ENCODE measurements around the gene BNIP1.

Gene BNIP1

DNA sequence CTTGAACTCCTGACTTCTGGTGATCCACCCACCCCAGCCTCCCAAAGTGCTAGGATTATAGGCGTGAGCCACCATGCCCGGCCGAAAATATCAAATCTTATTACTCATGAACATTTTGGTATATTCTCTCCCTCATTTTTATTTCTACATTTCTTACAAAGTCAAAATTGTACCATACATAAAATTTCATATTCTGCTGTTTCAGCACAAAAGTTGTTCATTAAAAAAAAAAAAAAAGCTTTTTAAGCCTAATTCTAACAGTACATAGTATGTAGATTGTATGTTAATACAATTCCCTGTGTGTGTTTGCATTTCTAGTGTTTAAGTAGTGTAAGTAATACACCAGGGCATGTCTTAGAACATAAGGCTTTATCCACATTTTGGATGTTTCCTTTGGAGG is 14.9 kb downstream of the BNIP1 start:
- H3K9ac ChIP-seq (ENCODE audit: low read length): no peak overlapping the region
- no peak overlapping the region for H3K23ac ChIP-seq (ENCODE audit: low read length in 2 of 2)
- H2BK120ac ChIP-seq (ENCODE audit: low read depth, low read length): no peak overlapping the region
- no peak overlapping the region for H3K27ac ChIP-seq (ENCODE audit: low read length, poor library complexity, severe bottlenecking)
- peaks cover 62 to 82% of the 10 kb centered on the region in 2 experiments for H3K36me3 ChIP-seq (ENCODE audit: control insufficient read depth in 1 of 2, insufficient read depth in 2 of 2, low read depth in 1 of 2, low read length in 2 of 2)
- no peak overlapping the region for H3K4me3 ChIP-seq (ENCODE audit: insufficient read depth in 1 of 2, low read depth in 1 of 2, low read length in 2 of 2)
- H3K4me2 ChIP-seq (ENCODE audit: low read length, poor library complexity, severe bottlenecking): no peak overlapping the region
- peaks cover 10% of the 10 kb centered on the region for H3K79me1 ChIP-seq (replicated peaks; ENCODE audit: low read length, poor library complexity, severe bottlenecking)
- no peak overlapping the region for H3K18ac ChIP-seq (ENCODE audit: low read depth in 1 of 2, low read length in 2 of 2)
- no peak overlapping the region for H2BK15ac ChIP-seq (ENCODE audit: low read depth, poor library complexity, severe bottlenecking)
- no peak overlapping the region for H4K8ac ChIP-seq (ENCODE audit: low read length)
- no peaks in the 10 kb centered on the region for H3K4me1 ChIP-seq (ENCODE audit: control insufficient read depth, insufficient read depth, low read depth, low read length)
- no peak overlapping the region for H3K4ac ChIP-seq (ENCODE audit: low read depth in 1 of 2, low read length in 2 of 2)
- H2AFZ ChIP-seq (ENCODE audit: low read depth, low read length): no peak overlapping the region
- H3K9me3 ChIP-seq (ENCODE audit: control insufficient read depth, low read length): no peaks in the 10 kb centered on the region
- no peak overlapping the region for H4K91ac ChIP-seq (ENCODE audit: low read length)
- H3K27me3 ChIP-seq (ENCODE audit: control insufficient read depth in 1 of 2, insufficient read depth in 1 of 2, low read length in 2 of 2): no peaks in the 10 kb centered on the region
- H2AK5ac ChIP-seq (ENCODE audit: low read length, severe bottlenecking): no peak overlapping the region
- no peak overlapping the region for H2BK5ac ChIP-seq (ENCODE audit: low read depth, low read length, poor library complexity, severe bottlenecking)
- no peak overlapping the region for H3K14ac ChIP-seq (ENCODE audit: low read length in 2 of 2)
- 79% methylated on average over 3 of the region's 3 CpGs for WGBS
- no peak for DNase-seq
- no peak overlapping the region for H2BK12ac ChIP-seq (ENCODE audit: low read length in 2 of 2)

DNA sequence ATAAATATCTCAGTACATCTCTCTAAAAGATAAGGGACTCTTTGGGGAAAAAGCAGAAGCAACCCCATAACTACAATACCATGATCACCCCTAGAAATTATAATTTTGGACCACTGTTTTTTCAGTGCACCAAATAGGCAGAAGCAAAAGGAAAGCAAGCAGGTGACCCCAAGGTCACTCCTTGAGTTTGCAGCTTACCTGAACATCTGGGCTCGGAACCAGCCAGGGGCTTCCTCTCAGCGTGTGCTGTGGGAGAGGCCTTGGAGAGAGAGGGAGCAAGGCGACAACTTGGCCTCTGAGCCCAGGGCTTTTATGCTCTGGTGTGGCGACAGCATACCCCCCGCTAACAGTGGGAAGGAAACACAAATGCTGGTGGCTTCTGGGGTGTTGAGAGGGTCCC is 16.8 kb downstream of the BNIP1 start:
- peaks cover 51 to 72% of the 10 kb centered on the region in 2 experiments for H3K36me3 ChIP-seq (ENCODE audit: control insufficient read depth in 1 of 2, insufficient read depth in 2 of 2, low read depth in 1 of 2, low read length in 2 of 2)
- no peak overlapping the region for H4K91ac ChIP-seq (ENCODE audit: low read length)
- no peak overlapping the region for H3K4me2 ChIP-seq (ENCODE audit: low read length, poor library complexity, severe bottlenecking)
- no peak overlapping the region for H2BK5ac ChIP-seq (ENCODE audit: low read depth, low read length, poor library complexity, severe bottlenecking)
- DNase-seq: no peak
- no peak overlapping the region for H2BK120ac ChIP-seq (ENCODE audit: low read depth, low read length)
- H3K14ac ChIP-seq (ENCODE audit: low read length in 2 of 2): no peak overlapping the region
- no peaks in the 10 kb centered on the region for H3K4me1 ChIP-seq (ENCODE audit: control insufficient read depth, insufficient read depth, low read depth, low read length)
- H3K79me1 ChIP-seq (replicated peaks; ENCODE audit: low read length, poor library complexity, severe bottlenecking): peaks cover 10% of the 10 kb centered on the region
- no peak overlapping the region for H2BK15ac ChIP-seq (ENCODE audit: low read depth, poor library complexity, severe bottlenecking)
- no peak overlapping the region for H2AK5ac ChIP-seq (ENCODE audit: low read length, severe bottlenecking)
- no peaks in the 10 kb centered on the region for H3K9me3 ChIP-seq (ENCODE audit: control insufficient read depth, low read length)
- WGBS: 95% methylated on average over 5 of the region's 5 CpGs
- H2AFZ ChIP-seq (ENCODE audit: low read depth, low read length): no peak overlapping the region
- H2BK12ac ChIP-seq (ENCODE audit: low read length in 2 of 2): no peak overlapping the region
- no peak overlapping the region for H3K27ac ChIP-seq (ENCODE audit: low read length, poor library complexity, severe bottlenecking)
- no peaks in the 10 kb centered on the region for H3K27me3 ChIP-seq (ENCODE audit: control insufficient read depth in 1 of 2, insufficient read depth in 1 of 2, low read length in 2 of 2)
- H3K9ac ChIP-seq (ENCODE audit: low read length): no peak overlapping the region
- no peak overlapping the region for H4K8ac ChIP-seq (ENCODE audit: low read length)
- H3K4ac ChIP-seq (ENCODE audit: low read depth in 1 of 2, low read length in 2 of 2): no peak overlapping the region
- H3K4me3 ChIP-seq (ENCODE audit: insufficient read depth in 1 of 2, low read depth in 1 of 2, low read length in 2 of 2): no peak overlapping the region
- H3K18ac ChIP-seq (ENCODE audit: low read depth in 1 of 2, low read length in 2 of 2): no peak overlapping the region
- no peak overlapping the region for H3K23ac ChIP-seq (ENCODE audit: low read length in 2 of 2)

DNA sequence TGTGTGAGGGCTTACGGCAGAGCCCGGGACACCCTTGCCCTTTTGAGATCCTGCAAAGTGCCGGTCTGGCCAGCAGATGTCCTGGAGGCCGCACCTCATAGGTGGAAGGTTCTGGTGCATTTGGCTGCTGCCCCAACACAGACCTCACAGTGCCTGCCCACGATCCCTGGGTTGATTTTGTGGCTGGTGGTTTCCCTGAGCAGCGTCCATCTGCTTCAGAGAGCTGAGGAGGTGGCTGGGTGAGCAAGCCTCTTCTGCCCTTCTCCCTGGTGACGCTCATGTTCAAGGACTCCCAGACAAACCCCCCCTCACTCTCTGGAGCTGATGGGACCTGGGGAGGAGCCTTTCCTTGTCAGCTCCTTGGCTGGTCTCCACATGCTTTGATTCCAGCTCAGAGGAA is 18.9 kb downstream of the BNIP1 start:
- no peaks in the 10 kb centered on the region for H3K9me3 ChIP-seq (ENCODE audit: control insufficient read depth, low read length)
- WGBS: 87% methylated on average over 7 of the region's 7 CpGs
- H3K4me2 ChIP-seq (ENCODE audit: low read length, poor library complexity, severe bottlenecking): no peak overlapping the region
- peaks cover 7% of the 10 kb centered on the region for H3K79me1 ChIP-seq (replicated peaks; ENCODE audit: low read length, poor library complexity, severe bottlenecking)
- H4K91ac ChIP-seq (ENCODE audit: low read length): no peak overlapping the region
- no peak overlapping the region for H2BK5ac ChIP-seq (ENCODE audit: low read depth, low read length, poor library complexity, severe bottlenecking)
- H2BK15ac ChIP-seq (ENCODE audit: low read depth, poor library complexity, severe bottlenecking): no peak overlapping the region
- peaks cover 38 to 56% of the 10 kb centered on the region in 2 experiments for H3K36me3 ChIP-seq (ENCODE audit: control insufficient read depth in 1 of 2, insufficient read depth in 2 of 2, low read depth in 1 of 2, low read length in 2 of 2)
- no peak overlapping the region for H2AFZ ChIP-seq (ENCODE audit: low read depth, low read length)
- H3K27me3 ChIP-seq (ENCODE audit: control insufficient read depth in 1 of 2, insufficient read depth in 1 of 2, low read length in 2 of 2): no peaks in the 10 kb centered on the region
- no peak overlapping the region for H2BK12ac ChIP-seq (ENCODE audit: low read length in 2 of 2)
- no peak overlapping the region for H3K27ac ChIP-seq (ENCODE audit: low read length, poor library complexity, severe bottlenecking)
- H3K4me1 ChIP-seq (ENCODE audit: control insufficient read depth, insufficient read depth, low read depth, low read length): no peaks in the 10 kb centered on the region
- no peak overlapping the region for H3K4ac ChIP-seq (ENCODE audit: low read depth in 1 of 2, low read length in 2 of 2)
- H4K8ac ChIP-seq (ENCODE audit: low read length): no peak overlapping the region
- no peak overlapping the region for H3K14ac ChIP-seq (ENCODE audit: low read length in 2 of 2)
- no peak overlapping the region for H2AK5ac ChIP-seq (ENCODE audit: low read length, severe bottlenecking)
- H3K9ac ChIP-seq (ENCODE audit: low read length): no peak overlapping the region
- no peak overlapping the region for H3K23ac ChIP-seq (ENCODE audit: low read length in 2 of 2)
- no peak for DNase-seq
- H3K18ac ChIP-seq (ENCODE audit: low read depth in 1 of 2, low read length in 2 of 2): no peak overlapping the region
- H2BK120ac ChIP-seq (ENCODE audit: low read depth, low read length): no peak overlapping the region
- no peak overlapping the region for H3K4me3 ChIP-seq (ENCODE audit: insufficient read depth in 1 of 2, low read depth in 1 of 2, low read length in 2 of 2)

DNA sequence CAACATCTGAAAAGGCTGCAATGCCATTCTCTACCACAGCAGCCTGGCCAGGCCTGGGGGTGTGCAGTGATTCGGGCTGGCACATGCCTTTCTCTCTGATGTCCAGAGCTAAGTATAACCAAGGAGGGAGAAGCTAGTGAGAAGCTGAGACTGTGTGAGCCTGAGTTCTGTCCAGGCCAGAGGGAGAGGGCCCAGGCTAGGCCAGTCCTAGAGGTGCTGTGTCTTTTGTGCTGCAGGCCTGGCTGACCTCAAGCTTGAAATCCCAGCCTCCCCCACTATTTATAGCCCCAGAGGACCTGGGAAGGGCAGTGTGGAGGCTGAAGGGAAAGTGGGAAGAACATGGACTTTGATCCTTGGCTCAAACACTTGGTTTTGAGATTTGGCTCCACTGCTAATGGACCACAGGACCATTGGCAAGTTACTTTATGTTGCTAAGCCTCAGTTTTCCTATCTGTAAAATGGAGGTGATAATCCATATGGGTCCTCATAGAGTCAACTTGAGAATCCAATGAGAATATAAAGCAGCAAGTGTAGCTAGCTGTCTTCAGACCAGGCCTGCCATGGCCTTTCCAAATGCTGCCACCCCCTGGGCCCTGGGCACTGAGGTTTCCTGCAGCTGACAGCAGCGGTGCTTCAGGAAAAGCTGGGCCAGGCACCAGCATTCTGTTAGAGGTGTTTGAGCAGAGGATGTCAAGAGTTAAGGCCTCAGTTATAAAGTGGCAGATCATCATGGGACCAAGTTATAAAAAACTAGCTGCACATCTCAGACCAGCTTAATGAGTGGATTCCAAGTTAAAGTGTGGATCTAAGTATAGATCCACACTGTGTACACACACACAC is 21.1 kb downstream of the BNIP1 start:
- no peak overlapping the region for H2BK15ac ChIP-seq (ENCODE audit: low read depth, poor library complexity, severe bottlenecking)
- H2BK12ac ChIP-seq (ENCODE audit: low read length in 2 of 2): no peak overlapping the region
- H2AFZ ChIP-seq (ENCODE audit: low read depth, low read length): no peak overlapping the region
- H3K9me3 ChIP-seq (ENCODE audit: control insufficient read depth, low read length): no peaks in the 10 kb centered on the region
- DNase-seq: no peak
- no peak overlapping the region for H4K91ac ChIP-seq (ENCODE audit: low read length)
- H3K18ac ChIP-seq (ENCODE audit: low read depth in 1 of 2, low read length in 2 of 2): no peak overlapping the region
- no peak overlapping the region for H2BK5ac ChIP-seq (ENCODE audit: low read depth, low read length, poor library complexity, severe bottlenecking)
- no peak overlapping the region for H2BK120ac ChIP-seq (ENCODE audit: low read depth, low read length)
- H3K79me1 ChIP-seq (replicated peaks; ENCODE audit: low read length, poor library complexity, severe bottlenecking): peaks cover 4% of the 10 kb centered on the region
- H3K14ac ChIP-seq (ENCODE audit: low read length in 2 of 2): no peak overlapping the region
- H3K27me3 ChIP-seq (ENCODE audit: control insufficient read depth in 1 of 2, insufficient read depth in 1 of 2, low read length in 2 of 2): peaks cover 0 to 13% of the 10 kb centered on the region in 2 experiments
- H3K9ac ChIP-seq (ENCODE audit: low read length): no peak overlapping the region
- WGBS: 83% methylated on average over 2 of the region's 2 CpGs
- no peak overlapping the region for H3K27ac ChIP-seq (ENCODE audit: low read length, poor library complexity, severe bottlenecking)
- H3K4ac ChIP-seq (ENCODE audit: low read depth in 1 of 2, low read length in 2 of 2): no peak overlapping the region
- no peaks in the 10 kb centered on the region for H3K4me1 ChIP-seq (ENCODE audit: control insufficient read depth, insufficient read depth, low read depth, low read length)
- H3K4me3 ChIP-seq (ENCODE audit: insufficient read depth in 1 of 2, low read depth in 1 of 2, low read length in 2 of 2): no peak overlapping the region
- H3K36me3 ChIP-seq (ENCODE audit: control insufficient read depth in 1 of 2, insufficient read depth in 2 of 2, low read depth in 1 of 2, low read length in 2 of 2): peaks cover 24 to 39% of the 10 kb centered on the region in 2 experiments
- H2AK5ac ChIP-seq (ENCODE audit: low read length, severe bottlenecking): no peak overlapping the region
- H3K23ac ChIP-seq (ENCODE audit: low read length in 2 of 2): no peak overlapping the region
- no peak overlapping the region for H4K8ac ChIP-seq (ENCODE audit: low read length)
- H3K4me2 ChIP-seq (ENCODE audit: low read length, poor library complexity, severe bottlenecking): no peak overlapping the region
